Tibial nerve (tissue), 4 donors: Measurements from ENCODE around the gene FIG4. TPM values are rescaled to one million over a fixed set of nuclear protein-coding genes. Genes with fewer than 3 reads are reported as not detected.
"Not testable (repeated sequence)": the region's sequence is repeated elsewhere in the genome, so short reads cannot be mapped to it uniquely, and the experiment has no call there.

Experiments
- DNase-seq, 2 donors: peaks; one replicate each; pipeline ENCODE4 v3.0.0-alpha.2; 2019; ENCODE audit warnings: low spot score in 2 of 2
- H3K27ac ChIP-seq, 4 donors: fragments of 200-600 bp; sonication (generic) in 3 of 4; one replicate each; pipeline ENCODE4 v1.5.1; 2017 to 2019; ENCODE audit warnings: mild to moderate bottlenecking in 1 of 4
- H3K27me3 ChIP-seq, 2 donors: fragments of 200-600 bp; sonication (generic) in 1 of 2; one replicate each; pipeline versions ENCODE4 v1.5.1 to v1.6.0; 2017 to 2019
- H3K36me3 ChIP-seq, 3 donors: fragments of 200-600 bp; sonication (generic); one replicate each; pipeline ENCODE4 v1.5.1; 2018 to 2019
- H3K4me1 ChIP-seq, 4 donors: fragments of 200-600 bp; sonication (generic) in 3 of 4; one replicate each; pipeline ENCODE4 v1.5.1; 2017 to 2019
- H3K4me3 ChIP-seq, 4 donors: fragments of 200-600 bp; sonication (generic) in 3 of 4; one replicate each; pipeline ENCODE4 v1.5.1; 2017 to 2019; ENCODE audit warnings: mild to moderate bottlenecking in 1 of 4, moderate library complexity in 1 of 4
- H3K9me3 ChIP-seq, 4 donors: fragments of 200-600 bp; sonication (generic) in 3 of 4; one replicate each; pipeline ENCODE4 v1.5.1; 2017 to 2019
- EP300 ChIP-seq, 2 donors: sonication (generic); formaldehyde crosslinking; IDR thresholded peaks; one replicate each; pipeline ENCODE4 v1.6.1; 2017; ENCODE audit warnings: antibody characterized with exemption in 2 of 2, mild to moderate bottlenecking in 1 of 2
- POLR2A ChIP-seq, 2 donors: fragments of 450-650 bp; IDR thresholded peaks; one replicate each; pipeline ENCODE4 v1.6.1; 2017; ENCODE audit warnings: antibody characterized with exemption in 2 of 2, mild to moderate bottlenecking in 2 of 2, moderate library complexity in 2 of 2
- WGBS, 2 donors: methylation state at CpG; one replicate each; pipeline ENCODE4 v1.1.5; 2018; 5-methylcytosine and 5-hydroxymethylcytosine counted together
- total RNA-seq, 4 donors: library from RNA; depleted of rRNA; stranded (reverse); fragments of >200 nt; gene quantifications; one replicate each; pipeline ENCODE4 v1.1.0, GENCODE V29; 2016
- TF ChIP-seq, protein P1 (sequence below), 5 experiments: fragments of 200-600 bp in 3 of 5; fragments of 450-650 bp in 2 of 5; sonication (generic) in 3 of 5; IDR thresholded peaks; one replicate each; pipeline ENCODE4 v1.5.1; 2016 to 2019; ENCODE audit warnings: antibody characterized with exemption in 5 of 5, mild to moderate bottlenecking in 3 of 5, moderate library complexity in 2 of 5

Gene FIG4
- total RNA-seq, 4 donors from 2014 or later, result 11.4 to 42.9 (median 21.6) TPM

DNA sequence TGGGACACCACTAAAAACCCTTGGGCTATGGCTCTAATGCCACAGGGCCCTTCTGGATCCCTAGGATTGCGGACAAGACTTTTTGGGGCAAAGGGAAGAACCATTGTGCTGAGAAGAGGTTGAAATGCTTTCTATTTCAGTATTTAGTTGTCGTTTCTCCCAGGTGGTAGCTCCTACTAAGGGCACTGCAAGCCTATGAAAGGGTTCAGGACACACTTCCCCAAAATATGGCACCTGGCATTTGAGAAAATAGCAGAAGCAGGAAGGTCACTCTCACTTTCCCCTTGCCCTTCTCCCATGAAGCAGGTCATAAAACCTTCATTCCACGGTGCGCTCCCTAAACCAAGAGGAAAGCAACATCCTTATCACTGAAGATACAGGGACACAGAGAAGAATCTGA lies 161.6 kb downstream of the FIG4 start:
- DNase-seq, result no peak
- Histone ChIP-seq H3K9me3 (peaks cover 0 to 4% (median 0%) of the 10 kb centered on the region in 4 donors), H3K27ac (no peak overlapping the region), H3K4me3 (no peak overlapping the region), H3K36me3 (no peaks in the 10 kb centered on the region), H3K27me3 (no peaks in the 10 kb centered on the region), H3K4me1 (no peaks in the 10 kb centered on the region)
- WGBS, 2 donors, result 91 to 94% methylated on average over 4 of the region's 4 CpGs
- TF ChIP-seq EP300 (IDR thresholded peaks at IDR 0.05) (no peak), POLR2A (IDR thresholded peaks at IDR 0.05) (no peak)
- TF ChIP-seq, protein P1, sequence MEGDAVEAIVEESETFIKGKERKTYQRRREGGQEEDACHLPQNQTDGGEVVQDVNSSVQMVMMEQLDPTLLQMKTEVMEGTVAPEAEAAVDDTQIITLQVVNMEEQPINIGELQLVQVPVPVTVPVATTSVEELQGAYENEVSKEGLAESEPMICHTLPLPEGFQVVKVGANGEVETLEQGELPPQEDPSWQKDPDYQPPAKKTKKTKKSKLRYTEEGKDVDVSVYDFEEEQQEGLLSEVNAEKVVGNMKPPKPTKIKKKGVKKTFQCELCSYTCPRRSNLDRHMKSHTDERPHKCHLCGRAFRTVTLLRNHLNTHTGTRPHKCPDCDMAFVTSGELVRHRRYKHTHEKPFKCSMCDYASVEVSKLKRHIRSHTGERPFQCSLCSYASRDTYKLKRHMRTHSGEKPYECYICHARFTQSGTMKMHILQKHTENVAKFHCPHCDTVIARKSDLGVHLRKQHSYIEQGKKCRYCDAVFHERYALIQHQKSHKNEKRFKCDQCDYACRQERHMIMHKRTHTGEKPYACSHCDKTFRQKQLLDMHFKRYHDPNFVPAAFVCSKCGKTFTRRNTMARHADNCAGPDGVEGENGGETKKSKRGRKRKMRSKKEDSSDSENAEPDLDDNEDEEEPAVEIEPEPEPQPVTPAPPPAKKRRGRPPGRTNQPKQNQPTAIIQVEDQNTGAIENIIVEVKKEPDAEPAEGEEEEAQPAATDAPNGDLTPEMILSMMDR (IDR thresholded peaks at IDR 0.05), result no peak

DNA sequence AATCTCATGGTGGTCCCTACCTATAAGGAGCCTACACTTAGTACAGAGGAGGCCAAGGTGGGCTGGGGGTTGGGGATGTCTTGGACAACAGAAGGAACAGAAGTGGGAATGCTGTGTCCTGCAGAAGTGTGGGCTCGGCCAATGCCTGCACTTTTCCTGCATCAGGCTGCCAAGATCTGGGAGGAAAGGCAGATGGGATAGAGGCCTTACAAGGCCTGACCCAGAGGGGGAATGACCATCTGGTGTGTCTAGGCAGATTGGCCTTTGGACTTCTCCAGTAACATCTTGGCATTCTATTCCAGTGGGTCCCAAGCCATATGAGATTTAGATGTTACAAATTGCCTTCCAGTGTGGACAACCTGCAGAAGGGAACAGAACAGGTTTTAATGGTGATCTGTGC lies 162.3 kb downstream of the FIG4 start:
- no peaks in the 10 kb centered on the region for H3K27me3 ChIP-seq
- no peaks in the 10 kb centered on the region for H3K4me1 ChIP-seq
- H3K27ac ChIP-seq, result no peak overlapping the region
- no peak overlapping the region for H3K4me3 ChIP-seq
- 79 to 89% methylated on average over 1 of the region's 1 CpG for WGBS, 2 donors
- DNase-seq, result no peak
- peaks cover 0 to 2% (median 0%) of the 10 kb centered on the region in 4 donors for H3K9me3 ChIP-seq
- no peaks in the 10 kb centered on the region for H3K36me3 ChIP-seq
- TF ChIP-seq POLR2A (IDR thresholded peaks at IDR 0.05), result no peak
- TF ChIP-seq, protein P1 (IDR thresholded peaks at IDR 0.05), result no peak
- no peak for TF ChIP-seq EP300 (IDR thresholded peaks at IDR 0.05)

DNA sequence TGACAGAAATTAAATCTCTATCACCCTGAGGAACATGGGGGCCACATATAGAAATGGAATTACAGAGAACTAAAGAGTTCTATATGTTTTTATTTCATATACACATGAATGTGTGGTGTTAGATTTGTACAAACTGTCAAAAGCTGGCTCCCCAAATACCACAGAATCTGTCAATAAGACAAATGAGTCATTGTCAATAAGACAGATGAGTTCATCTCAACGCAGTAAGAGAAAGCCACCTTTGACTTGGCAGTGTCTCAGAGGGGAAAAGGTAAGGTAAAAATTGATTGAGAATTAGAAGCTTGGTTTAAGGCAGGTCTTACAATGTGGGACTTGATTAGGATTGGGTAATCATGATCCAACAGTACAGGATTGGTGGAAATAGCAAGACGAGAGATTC lies 162.9 kb downstream of the FIG4 start:
- no peaks in the 10 kb centered on the region for H3K9me3 ChIP-seq
- no peak for DNase-seq
- no peaks in the 10 kb centered on the region for H3K27me3 ChIP-seq
- no peak for TF ChIP-seq EP300 (IDR thresholded peaks at IDR 0.05)
- no peak for TF ChIP-seq POLR2A (IDR thresholded peaks at IDR 0.05)
- no peak overlapping the region for H3K27ac ChIP-seq
- no peak overlapping the region for H3K4me3 ChIP-seq
- H3K36me3 ChIP-seq, result no peaks in the 10 kb centered on the region
- no peaks in the 10 kb centered on the region for H3K4me1 ChIP-seq
- 87 to 89% methylated on average over 2 of the region's 2 CpGs for WGBS, 2 donors

DNA sequence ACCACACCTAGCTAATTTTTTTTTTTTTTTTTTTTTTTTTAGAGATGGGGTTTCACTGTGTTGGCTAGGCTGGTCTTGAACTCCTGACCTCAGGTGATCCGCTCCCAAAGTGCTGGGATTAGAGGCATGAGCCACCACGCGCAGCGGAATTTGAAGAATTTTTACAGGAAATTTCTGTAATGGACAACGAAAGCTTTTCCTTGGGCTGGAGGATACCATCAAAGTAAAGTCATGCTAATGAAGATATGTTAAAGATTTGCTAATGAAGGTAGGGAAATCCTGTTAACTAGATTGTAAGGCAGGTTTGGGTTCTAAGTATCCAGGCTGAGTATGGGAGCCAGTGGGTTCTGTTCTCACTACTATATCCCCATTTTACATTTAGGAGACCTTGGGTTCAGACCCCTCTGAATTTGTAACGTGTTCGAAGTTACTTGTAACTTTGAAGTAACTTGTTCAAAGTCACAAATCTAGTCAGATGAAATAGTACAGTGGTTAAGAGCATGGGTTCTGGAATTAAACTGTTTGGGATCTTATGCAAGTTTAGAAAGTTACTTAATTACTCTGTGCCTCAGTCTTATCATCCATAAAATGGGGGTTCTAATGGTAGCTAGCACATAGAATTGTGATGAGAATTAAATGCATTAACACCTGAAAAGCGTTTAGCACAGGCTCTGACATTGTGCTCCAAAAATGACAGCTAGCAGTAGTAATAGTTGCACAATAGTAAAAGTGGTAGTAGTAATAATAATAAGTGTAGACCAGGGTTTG lies 163.6 kb downstream of the FIG4 start:
- H3K4me3 ChIP-seq, result no peak overlapping the region
- no peaks in the 10 kb centered on the region for H3K27me3 ChIP-seq
- H3K4me1 ChIP-seq, result no peaks in the 10 kb centered on the region
- no peaks in the 10 kb centered on the region for H3K36me3 ChIP-seq
- no peak for DNase-seq
- WGBS, 2 donors, result 88 to 91% methylated on average over 8 of the region's 8 CpGs
- H3K9me3 ChIP-seq, result no peaks in the 10 kb centered on the region
- TF ChIP-seq POLR2A (IDR thresholded peaks at IDR 0.05) (no peak), EP300 (IDR thresholded peaks at IDR 0.05) (no peak)
- TF ChIP-seq, protein P1 (IDR thresholded peaks at IDR 0.05), result no peak
- H3K27ac ChIP-seq, result no peak overlapping the region

DNA sequence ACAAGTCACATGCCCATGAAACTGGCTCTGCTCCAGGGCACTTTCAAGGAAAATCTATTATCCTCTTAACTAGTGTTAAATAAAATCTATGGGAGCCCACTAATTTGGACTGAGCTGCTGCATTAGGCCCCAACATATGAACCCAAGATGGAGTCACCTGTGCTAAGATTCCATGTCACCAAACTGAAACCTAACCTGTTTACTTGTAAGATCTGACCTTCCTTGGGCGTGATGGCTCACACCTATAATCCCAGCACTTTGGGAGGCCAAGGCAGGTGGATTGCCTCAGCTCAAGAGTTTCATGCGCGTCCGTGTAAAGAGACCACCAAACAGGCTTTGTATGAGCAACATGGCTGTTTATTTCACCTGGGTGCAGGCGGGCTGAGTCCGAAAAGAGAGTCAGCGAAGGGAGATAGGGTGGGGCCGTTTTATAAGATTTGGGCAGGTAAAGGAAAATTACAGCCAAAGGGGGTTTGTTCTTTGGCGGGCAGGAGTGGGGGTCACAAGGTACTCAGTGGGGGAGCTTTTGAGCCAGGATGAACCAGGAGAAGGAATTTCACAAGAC lies 164.5 kb downstream of the FIG4 start:
- not testable (repeated sequence) for H3K4me3 ChIP-seq, H3K36me3 ChIP-seq, H3K9me3 ChIP-seq, H3K4me1 ChIP-seq, DNase-seq, H3K27ac ChIP-seq, H3K27me3 ChIP-seq
- 95 to 96% methylated on average over 9 of the region's 9 CpGs for WGBS, 2 donors

DNA sequence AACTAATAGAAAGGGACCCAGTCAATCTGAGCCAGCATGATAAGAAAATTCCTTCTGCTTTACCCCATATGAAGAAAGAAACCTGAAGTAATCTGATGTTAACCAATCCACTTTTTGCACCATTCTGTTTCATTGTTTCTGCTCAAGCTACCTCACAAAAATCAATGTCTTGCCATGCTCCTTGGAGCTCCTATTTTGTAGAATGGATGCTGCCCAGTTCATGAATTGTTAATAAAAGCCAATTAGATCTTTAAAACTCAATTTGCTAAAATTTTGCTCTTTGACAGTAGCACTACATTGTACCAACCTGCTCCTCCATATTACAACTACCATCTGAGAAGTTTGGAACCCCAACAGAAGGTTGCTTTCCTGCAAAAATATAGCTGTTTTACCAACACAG lies 170.8 kb downstream of the FIG4 start:
- Histone ChIP-seq H3K4me1 (no peaks in the 10 kb centered on the region), H3K36me3 (no peaks in the 10 kb centered on the region), H3K4me3 (no peak overlapping the region), H3K27me3 (no peaks in the 10 kb centered on the region), H3K9me3 (peaks cover 0 to 13% (median 0%) of the 10 kb centered on the region in 4 donors), H3K27ac (no peak overlapping the region)
- DNase-seq, result no peak
- TF ChIP-seq EP300 (IDR thresholded peaks at IDR 0.05) (no peak), POLR2A (IDR thresholded peaks at IDR 0.05) (no peak)
- TF ChIP-seq, protein P1 (IDR thresholded peaks at IDR 0.05), result no peak
